CD4-positive, alpha-beta T cell treated with Interleukin-2 at 100 ng/mL for 4 hours (primary cell): Measurements from ENCODE around the gene TIMM8B.
"Not testable (repeated sequence)": the region's sequence is repeated elsewhere in the genome, so short reads cannot be mapped to it uniquely, and the experiment has no call there.

Experiments used
- DNase-seq: peaks from one replicate; pipeline ENCODE4 v3.0.0-alpha.2; 2020; ENCODE audit warnings: low spot score

The TIMM8B gene

GRCh38 chr11:112086422-112087191, at the start of gene TIMM8B, which contains the start of gene SDHD:
TSS of gene TIMM8B (minus strand) at chr11:112086756. CDS start at chr11:112086723, 33 bp downstream.
TSS of gene SDHD (plus strand) at chr11:112086873. CDS start at chr11:112086908, 35 bp downstream.
- peak; percentile 97 for DNase-seq

- DNase-seq, result no peak
Measured at GRCh38 chr11:112134473-112134872, 47.9 kb upstream of the TIMM8B start.

GRCh38 chr11:112132737-112133136, 46.2 kb upstream of the TIMM8B start:
- no peak for DNase-seq

GRCh38 chr11:112129656-112130055, 43.1 kb upstream of the TIMM8B start:
- no peak for DNase-seq

GRCh38 chr11:112128483-112129121, 42.0 kb upstream of the TIMM8B start:
- DNase-seq, result no peak

GRCh38 chr11:112127056-112127455, 40.5 kb upstream of the TIMM8B start:
- no peak for DNase-seq

- DNase-seq, result no peak
Measured at GRCh38 chr11:112123129-112123528, 36.6 kb upstream of the TIMM8B start.

GRCh38 chr11:112121981-112122615, 35.5 kb upstream of the TIMM8B start:
- DNase-seq, result no peak

GRCh38 chr11:112118176-112118575, 31.6 kb upstream of the TIMM8B start:
- no peak for DNase-seq

GRCh38 chr11:112115386-112115785, 28.8 kb upstream of the TIMM8B start:
- DNase-seq, result no peak

- no peak for DNase-seq
Measured at GRCh38 chr11:112114460-112114859, 27.9 kb upstream of the TIMM8B start.

GRCh38 chr11:112113539-112114457, 27.2 kb upstream of the TIMM8B start:
- DNase-seq, result peak; percentile 47

GRCh38 chr11:112106070-112106469, 19.5 kb upstream of the TIMM8B start:
- no peak for DNase-seq

- DNase-seq, result no peak
Measured at GRCh38 chr11:112103446-112103845, 16.9 kb upstream of the TIMM8B start.

GRCh38 chr11:112100462-112100861, 13.9 kb upstream of the TIMM8B start:
- DNase-seq, result no peak

GRCh38 chr11:112097734-112098528, 11.4 kb upstream of the TIMM8B start:
- no peak for DNase-seq

GRCh38 chr11:112096194-112096593, 9.6 kb upstream of the TIMM8B start:
- DNase-seq, result no peak

- DNase-seq, result not testable (repeated sequence)
Measured at GRCh38 chr11:112095302-112095701, 8.7 kb upstream of the TIMM8B start.

GRCh38 chr11:112087212-112087611, 656 bp upstream of the TIMM8B start:
- DNase-seq, result no peak

- DNase-seq, result peak; percentile 31
Measured at GRCh38 chr11:112085822-112086421, 634 bp downstream of the TIMM8B start.

GRCh38 chr11:112082729-112083128, 3.8 kb downstream of the TIMM8B start:
- no peak for DNase-seq
